ENCODE data around the gene MTHFD2L. TPM values are rescaled to one million over a fixed set of nuclear protein-coding genes. Genes with fewer than 3 reads are reported as not detected.

Gene MTHFD2L
- polyA plus RNA-seq (ENCODE audit: insufficient read length in 12 of 12), result 10 to 100 TPM in 11 of 12 donors, not detected in 1; 13.8 to 22.7 (median 16.5) TPM
- long read RNA-seq, donor 1, transcript MTHFD2L-208 (2 exons, 2,363 nt), result major isoform, 18 of 19 reads
- long read RNA-seq, donor 1, partial matches to known transcripts, result 0 of 19 reads
- long read RNA-seq, donor 1, other reads (novel, unspliced or antisense), result 0 of 19 reads
- long read RNA-seq, donor 2, transcript MTHFD2L-208 (2 exons, 2,363 nt), result major isoform, 13 of 14 reads
- long read RNA-seq, donor 2, partial matches to known transcripts, result 0 of 14 reads
- long read RNA-seq, donor 2, other reads (novel, unspliced or antisense), result 0 of 14 reads
- long read RNA-seq, donor 3, transcript MTHFD2L-208 (2 exons, 2,363 nt), result major isoform, 9 of 9 reads
- long read RNA-seq, donor 3, partial matches to known transcripts, result 0 of 9 reads
- long read RNA-seq, donor 3, other reads (novel, unspliced or antisense), result 0 of 9 reads
- long read RNA-seq, donor 4, partial matches to known transcripts, result 0 of 3 reads
- long read RNA-seq, donor 4, other reads (novel, unspliced or antisense), result 0 of 3 reads
- long read RNA-seq, donor 5, transcript MTHFD2L-208 (2 exons, 2,363 nt), result major isoform, 20 of 22 reads
- long read RNA-seq, donor 5, partial matches to known transcripts, result 0 of 22 reads
- long read RNA-seq, donor 5, other reads (novel, unspliced or antisense), result 0 of 22 reads
- long read RNA-seq, donor 6, transcript MTHFD2L-208 (2 exons, 2,363 nt), result major isoform, 7 of 7 reads
- long read RNA-seq, donor 6, partial matches to known transcripts, result 0 of 7 reads
- long read RNA-seq, donor 6, other reads (novel, unspliced or antisense), result 0 of 7 reads
- long read RNA-seq, donor 7, partial matches to known transcripts, result 0 of 5 reads
- long read RNA-seq, donor 7, other reads (novel, unspliced or antisense), result 0 of 5 reads
- long read RNA-seq, donor 8, transcript MTHFD2L-208 (2 exons, 2,363 nt), result major isoform, 9 of 13 reads
- long read RNA-seq, donor 8, partial matches to known transcripts, result 0 of 13 reads
- long read RNA-seq, donor 8, other reads (novel, unspliced or antisense), result 0 of 13 reads
- long read RNA-seq, donor 9, transcript MTHFD2L-208 (2 exons, 2,363 nt), result major isoform, 7 of 7 reads
- long read RNA-seq, donor 9, partial matches to known transcripts, result 0 of 7 reads
- long read RNA-seq, donor 9, other reads (novel, unspliced or antisense), result 0 of 7 reads
- long read RNA-seq, donor 10, transcript MTHFD2L-208 (2 exons, 2,363 nt), result major isoform, 12 of 12 reads
- long read RNA-seq, donor 10, partial matches to known transcripts, result 0 of 12 reads
- long read RNA-seq, donor 10, other reads (novel, unspliced or antisense), result 0 of 12 reads
- long read RNA-seq, donor 11, transcript MTHFD2L-208 (2 exons, 2,363 nt), result major isoform, 11 of 14 reads
- long read RNA-seq, donor 11, partial matches to known transcripts, result 0 of 14 reads
- long read RNA-seq, donor 11, other reads (novel, unspliced or antisense), result 0 of 14 reads

DNA sequence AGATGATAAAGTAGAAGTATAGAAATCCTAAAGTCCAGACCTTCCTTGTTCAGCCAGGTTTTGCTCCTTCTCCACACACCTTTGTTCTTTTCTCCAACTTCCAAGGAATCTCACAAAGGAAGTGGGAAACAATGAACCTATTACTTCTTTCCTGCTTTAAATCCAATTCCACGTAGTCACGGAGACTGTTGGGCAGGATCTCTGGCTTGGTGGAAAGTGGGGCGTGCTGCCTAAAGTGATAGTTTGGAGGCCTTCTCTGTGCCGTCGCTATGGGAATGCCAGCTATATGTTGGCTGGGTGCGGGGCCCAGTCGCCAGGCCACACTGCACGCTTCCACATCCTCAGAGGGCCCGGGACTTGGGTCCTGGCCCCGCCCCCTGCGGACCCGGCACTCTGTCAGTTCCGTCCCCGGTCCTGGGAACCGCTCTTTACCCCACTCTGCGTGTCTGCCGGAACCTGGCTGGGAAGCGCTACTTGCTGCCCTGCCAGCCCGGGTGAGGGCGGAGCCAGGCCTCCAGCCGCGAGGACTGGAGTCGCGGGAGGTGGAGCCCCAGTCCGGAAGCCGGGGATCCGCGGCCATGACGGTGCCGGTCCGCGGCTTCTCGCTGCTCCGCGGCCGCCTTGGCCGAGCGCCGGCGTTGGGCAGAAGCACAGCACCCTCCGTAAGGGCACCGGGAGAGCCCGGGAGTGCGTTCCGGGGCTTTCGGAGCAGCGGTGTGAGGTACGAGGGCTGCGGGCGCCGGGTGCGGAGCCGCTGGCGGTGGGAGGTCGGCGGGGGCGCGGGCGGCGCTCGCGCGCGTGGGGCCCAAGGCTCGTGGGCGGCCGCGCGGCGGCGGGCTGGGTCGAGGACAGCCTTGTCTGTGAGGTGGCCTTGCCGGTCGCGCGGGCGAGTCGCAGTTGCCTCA, at the start of gene MTHFD2L:
MTHFD2L (plus strand) TSS at position 558 of the 905 bp plus-strand sequence; CDS start at position 579, 21 bp downstream.
- peak; percentile 90 for DNase-seq

- DNase-seq, result no peak
Observed at GRCh38 chr4:74108457-74109115, 49.3 kb upstream of the MTHFD2L start.

GRCh38 chr4:74109116-74109869, 48.6 kb upstream of the MTHFD2L start:
- peak; percentile 50 for DNase-seq

DNA sequence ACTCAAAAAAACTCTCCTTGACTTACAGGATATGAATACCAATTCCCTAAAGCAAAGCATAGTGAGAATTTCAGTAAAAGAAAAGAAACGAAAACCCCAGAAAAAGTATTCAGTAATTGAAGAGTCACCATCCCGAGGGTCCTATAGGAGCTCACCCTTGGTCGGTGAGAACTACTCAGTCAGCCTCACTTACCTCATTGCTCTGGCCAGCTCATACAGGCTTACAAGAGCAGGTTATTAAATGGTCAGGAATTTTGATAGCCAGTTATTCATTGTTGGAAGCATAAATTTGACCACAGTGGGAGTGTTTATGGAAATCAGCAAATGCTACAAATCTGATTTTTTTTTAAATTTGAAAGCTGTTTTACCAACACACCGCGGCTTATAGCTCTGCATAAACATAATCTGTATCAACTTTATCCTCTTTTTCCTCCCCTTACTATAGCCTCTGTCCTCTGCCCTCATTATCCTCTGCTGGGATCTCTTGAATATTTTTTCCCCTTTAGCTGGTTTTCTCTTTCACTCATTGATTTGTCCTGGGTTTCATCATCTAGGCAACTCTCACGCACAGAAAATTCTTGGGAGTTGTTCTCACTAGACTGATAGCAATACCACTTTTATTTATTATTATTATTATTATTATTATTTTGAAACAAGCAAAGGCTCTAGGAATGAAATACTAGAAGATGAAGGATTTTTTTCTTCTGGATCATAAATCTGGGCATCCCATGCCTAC, 47.9 kb upstream of the MTHFD2L start:
- DNase-seq, result no peak

DNA sequence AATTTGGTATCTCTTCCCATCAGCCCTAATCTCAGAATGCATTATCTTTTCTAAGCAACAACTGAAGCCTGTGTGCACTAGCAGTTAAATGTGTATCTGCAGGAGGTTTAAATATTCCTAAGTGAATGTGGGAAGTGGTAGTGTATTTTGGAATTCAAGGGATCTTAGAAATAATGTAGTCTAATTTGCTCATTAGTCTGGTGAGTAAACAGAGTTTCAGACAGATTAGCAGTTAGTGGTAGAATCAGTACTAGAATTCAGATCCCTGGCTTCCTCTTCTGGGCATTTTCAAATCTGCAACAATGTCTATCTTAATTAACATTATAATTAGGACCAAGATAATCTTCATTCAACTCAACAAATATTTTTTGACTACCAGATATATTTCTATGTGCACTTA, 47.2 kb upstream of the MTHFD2L start:
- DNase-seq, result no peak

DNA sequence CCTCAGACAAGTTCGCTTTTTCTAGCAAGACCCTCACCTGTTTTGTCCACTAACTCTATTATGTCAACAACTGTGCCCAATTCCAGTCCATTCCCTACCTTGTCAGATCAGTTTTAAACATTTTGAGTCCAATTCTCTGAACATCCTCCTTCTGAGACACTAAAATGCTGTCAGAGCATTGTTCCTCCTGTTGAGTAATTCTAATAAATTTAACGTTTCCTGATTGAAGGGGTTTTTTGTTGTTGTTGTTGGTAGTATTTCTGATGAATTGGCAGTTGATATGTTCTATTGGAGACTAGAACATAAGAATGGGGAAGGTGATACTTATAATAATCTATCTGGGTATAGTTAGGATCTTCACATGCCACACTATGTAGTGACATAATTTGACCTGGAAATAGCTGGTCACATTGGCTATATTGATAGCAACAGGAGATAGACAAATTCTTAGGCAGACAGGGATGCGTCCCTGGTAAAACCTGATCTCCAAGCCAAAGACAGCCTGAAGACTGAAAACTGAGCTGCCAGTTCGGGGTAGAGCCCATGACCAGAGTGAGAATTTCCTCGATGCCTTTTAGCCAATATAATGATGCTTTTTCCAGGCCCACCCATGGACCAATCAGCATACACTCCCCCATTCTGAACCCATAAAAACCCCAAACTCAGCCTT, 46.5 kb upstream of the MTHFD2L start:
- no peak for DNase-seq

GRCh38 chr4:74111990-74112389, 45.9 kb upstream of the MTHFD2L start:
- no peak for DNase-seq

GRCh38 chr4:74112399-74113105, 45.4 kb upstream of the MTHFD2L start:
- no peak for DNase-seq

GRCh38 chr4:74114234-74114633, 43.7 kb upstream of the MTHFD2L start:
- DNase-seq, result no peak

- DNase-seq, result peak; percentile 93
Observed at GRCh38 chr4:74117024-74117534, 40.8 kb upstream of the MTHFD2L start.

- DNase-seq, result no peak
Observed at GRCh38 chr4:74118600-74119338, 39.1 kb upstream of the MTHFD2L start.

DNA sequence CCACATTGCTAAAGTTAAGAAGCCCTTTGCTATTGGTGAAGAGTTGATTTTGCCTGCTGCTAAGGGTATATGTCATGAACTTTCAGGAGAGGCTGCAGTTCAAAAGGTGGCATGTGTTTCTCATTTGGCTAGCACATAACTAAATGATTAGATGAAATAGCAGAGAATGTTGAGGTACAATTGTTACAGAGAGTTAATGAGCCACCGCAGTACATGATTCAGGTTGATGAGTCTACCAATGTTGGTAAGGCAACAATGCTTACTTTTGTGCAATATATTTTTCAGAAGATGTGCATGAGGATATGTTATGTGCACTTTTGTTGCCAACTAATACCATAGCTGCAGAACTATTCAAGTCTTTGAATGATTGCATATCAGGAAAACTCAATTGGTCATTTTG, 37.8 kb upstream of the MTHFD2L start:
- no peak for DNase-seq

DNA sequence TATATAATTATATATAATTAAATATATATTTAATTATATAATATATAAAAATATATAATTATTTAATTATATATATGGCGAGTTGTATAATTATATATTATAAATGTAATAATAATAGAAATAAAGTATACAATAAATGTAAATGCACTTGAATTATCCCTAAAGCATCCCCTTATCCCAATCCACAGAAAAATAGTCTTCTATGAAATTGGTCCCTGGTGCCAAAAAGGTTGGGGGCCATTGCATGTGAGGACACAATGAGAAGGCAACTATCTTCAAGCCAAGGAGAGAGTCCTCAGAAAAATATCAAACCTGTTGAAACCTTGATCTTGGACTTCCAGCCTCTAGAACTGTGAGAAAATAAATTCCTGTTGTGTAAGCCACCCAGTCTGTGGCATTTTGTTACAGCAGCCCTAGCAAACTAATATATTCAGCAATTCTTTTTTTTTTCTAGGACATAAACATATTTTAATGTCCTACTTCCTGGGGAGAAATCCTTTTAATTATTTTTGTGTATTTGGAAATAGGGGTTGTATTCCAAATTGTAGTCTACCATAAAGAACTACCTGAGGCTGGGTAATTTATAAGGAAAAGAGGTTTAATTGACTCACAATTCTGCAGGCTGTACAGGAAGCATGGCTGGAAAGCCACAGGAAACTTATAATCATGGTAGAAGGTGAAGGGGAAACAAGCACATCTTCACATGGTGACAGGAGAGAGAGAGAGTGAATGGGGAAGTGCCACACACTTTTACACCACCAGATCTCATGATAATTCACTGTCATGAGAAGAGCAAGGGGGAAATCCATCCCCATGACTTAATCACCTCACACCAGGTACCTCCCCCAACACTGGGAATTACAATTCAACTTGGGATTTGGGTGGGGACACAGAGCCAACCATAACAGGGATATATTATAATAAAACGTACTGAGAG, 36.0 kb upstream of the MTHFD2L start:
- no peak for DNase-seq

DNA sequence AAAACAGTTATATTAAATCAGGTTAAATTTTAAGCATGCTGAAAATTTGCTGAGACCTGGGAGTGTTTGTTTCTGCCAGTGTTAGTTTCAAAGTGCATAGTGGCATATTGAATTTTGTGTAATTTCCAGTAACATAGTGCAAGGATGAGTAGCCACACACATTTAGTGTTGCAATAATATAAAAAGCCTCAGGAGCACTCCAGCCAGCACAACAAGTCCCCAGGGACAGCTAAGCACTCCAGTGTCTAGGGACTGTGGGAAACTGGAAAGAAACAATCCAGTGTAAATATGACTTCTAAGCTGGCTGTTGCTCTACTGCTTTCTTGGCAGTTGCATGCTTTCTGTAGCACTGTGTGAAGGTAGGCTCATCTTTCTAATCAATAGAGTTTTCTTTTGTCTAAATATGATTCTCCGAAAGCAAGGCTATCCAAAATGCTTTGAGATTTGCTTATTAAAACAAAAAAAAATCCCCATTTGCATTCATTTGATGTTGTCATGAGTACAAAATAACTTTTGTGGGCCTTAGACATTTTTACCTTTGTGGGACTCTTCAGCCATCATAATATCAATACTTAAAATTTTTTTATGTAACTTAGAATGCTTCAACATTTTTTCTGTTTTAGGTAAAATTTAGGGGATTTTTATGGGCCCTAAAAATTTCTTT, 34.7 kb upstream of the MTHFD2L start:
- no peak for DNase-seq
